SK-MEL-5 (cell line): ENCODE results near the gene ISYNA1. TPM values are rescaled to one million over a fixed set of nuclear protein-coding genes. Genes with fewer than 3 reads are reported as not detected.

Source experiments
- DNase-seq: peaks from one replicate; pipeline ENCODE4 v3.0.0-alpha.2; 2016; ENCODE audit warnings: low read depth, low spot score
- in situ Hi-C: cut with HindIII; loops from 2 replicates; pipeline ENCODE4 v1.10.0; 2016; ENCODE audit warnings: low sequenced_read_pairs, high pct_unique_total_duplicates, low pct_unique_long_range_greater_than_20kb
- small RNA-seq, 2 experiments: library from RNA; depleted of rRNA; stranded (forward); fragments of <200 nt; gene quantifications; one replicate each; pipeline ENCODE3, GENCODE V24; 2014
- total RNA-seq: library from RNA; depleted of rRNA; stranded (reverse); fragments of >200 nt; shearing (Covaris generic); gene quantifications from 2 replicates; pipeline ENCODE4 v1.2.3, GENCODE V29; 2014; rRNA removed

The ISYNA1 gene
- total RNA-seq, 1 experiment from 2014 or later: 8.3 TPM

DNA sequence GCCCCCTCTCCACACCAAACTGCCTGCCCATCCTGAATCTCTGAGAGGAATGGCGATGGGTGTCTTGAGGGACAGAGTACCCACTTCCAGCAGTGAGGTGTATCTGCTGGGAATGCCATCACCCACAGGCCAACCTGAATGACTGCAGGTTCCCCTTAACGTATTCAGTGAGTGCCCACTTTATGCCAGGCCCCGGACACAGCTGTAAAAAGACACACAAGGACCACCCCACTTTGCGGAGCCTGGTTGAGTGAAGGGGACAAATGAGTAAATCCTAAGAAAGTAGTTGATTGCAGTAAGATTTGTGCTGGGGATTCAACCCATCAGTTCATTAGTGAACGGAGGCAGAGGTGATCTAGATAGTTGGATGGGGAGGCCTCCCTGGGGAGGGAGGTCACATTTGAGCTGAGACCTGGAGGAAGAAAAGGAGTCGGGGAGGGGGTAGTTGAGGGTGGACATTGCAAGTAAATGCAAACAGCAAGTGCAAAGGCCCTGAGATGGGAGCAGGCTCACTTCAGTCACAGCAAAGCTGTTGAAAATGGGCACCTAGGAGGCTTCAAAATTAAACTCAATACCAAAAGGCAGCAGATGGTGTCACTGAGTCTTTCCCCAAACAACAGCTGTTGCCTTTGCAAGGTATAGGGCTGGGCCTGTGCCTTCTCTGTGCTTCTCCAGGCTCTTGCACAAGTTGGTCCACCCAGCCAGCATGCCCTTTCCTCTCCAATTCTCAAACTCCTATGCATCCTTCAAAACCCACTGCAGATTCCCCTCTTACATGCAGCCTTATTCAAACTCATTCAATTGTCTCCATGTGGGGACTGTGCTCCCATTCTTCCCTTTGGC is 47.6 kb downstream of the ISYNA1 start:
- no peak for DNase-seq
- in situ Hi-C loops: no loop called here

DNA sequence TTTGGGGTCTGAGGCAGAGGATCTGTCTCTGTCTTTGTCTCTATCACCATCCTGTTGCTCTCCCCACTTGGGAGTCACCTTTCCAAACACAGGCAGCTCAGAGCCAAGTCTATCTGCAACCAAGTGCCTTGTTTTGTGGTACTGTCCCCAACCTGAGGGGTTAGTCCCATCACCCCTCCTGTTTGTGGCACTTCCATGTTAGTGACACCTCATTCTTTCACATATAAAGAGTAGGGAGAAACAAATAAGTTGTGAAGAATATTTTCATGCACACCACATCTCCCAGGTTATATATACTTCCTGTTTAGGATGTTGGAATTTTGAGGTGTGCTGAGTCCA is 48.2 kb downstream of the ISYNA1 start:
- in situ Hi-C loops: no loop called here

DNA sequence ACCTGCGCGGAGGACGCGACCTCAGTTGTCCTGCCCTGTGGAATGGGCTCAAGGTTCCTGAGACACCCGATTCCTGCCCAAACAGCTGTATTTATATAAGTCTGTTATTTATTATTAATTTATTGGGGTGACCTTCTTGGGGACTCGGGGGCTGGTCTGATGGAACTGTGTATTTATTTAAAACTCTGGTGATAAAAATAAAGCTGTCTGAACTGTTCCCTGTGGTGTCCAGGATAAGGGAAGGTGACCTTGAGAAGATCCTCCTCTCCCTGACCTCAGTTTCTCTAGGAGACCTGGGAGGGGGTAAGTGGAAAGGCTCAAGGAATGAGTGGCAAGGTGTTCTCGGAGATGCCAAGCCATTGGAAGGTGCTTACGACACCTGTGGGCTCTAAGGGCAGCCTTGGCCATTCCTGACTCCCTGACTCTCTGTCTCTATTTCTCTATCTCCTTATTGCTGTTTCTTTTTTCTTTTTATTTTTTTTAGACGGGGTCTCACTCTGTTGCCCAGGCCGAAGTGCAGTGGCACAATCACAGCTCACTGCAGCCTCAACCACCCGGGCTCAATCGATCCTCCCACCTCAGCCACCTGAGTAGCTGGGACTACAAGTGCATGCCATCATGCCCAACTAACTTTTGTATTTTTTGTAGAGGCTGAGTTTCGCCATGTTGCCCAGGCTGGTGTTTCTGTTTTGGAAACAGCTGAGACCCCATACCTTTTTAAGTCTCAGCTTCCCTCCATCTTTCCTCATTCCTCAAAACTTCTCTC is 48.8 kb downstream of the ISYNA1 start:
- DNase-seq: no peak
- in situ Hi-C loops: no loop called here

More for the DNA sequence above, 48.2 kb downstream of the ISYNA1 start:
- DNase-seq: no peak

DNA sequence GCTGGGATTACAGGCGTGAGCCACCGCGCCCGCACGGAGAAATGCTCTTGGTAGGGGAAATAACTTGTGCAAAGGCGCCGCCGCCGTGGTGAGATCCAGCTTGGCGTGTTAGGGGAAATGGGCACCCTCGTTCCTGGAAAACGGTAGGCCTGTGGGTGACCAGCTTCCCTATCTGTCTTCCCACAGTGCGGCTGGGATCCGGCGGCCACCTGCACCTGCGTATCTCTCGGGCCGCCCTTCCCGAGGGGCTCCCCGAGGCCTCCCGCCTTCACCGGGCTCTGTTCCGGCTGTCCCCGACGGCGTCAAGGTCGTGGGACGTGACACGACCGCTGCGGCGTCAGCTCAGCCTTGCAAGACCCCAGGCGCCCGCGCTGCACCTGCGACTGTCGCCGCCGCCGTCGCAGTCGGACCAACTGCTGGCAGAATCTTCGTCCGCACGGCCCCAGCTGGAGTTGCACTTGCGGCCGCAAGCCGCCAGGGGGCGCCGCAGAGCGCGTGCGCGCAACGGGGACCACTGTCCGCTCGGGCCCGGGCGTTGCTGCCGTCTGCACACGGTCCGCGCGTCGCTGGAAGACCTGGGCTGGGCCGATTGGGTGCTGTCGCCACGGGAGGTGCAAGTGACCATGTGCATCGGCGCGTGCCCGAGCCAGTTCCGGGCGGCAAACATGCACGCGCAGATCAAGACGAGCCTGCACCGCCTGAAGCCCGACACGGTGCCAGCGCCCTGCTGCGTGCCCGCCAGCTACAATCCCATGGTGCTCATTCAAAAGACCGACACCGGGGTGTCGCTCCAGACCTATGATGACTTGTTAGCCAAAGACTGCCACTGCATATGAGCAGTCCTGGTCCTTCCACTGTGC is 49.6 kb downstream of the ISYNA1 start:
- in situ Hi-C loops: no loop called here

DNA sequence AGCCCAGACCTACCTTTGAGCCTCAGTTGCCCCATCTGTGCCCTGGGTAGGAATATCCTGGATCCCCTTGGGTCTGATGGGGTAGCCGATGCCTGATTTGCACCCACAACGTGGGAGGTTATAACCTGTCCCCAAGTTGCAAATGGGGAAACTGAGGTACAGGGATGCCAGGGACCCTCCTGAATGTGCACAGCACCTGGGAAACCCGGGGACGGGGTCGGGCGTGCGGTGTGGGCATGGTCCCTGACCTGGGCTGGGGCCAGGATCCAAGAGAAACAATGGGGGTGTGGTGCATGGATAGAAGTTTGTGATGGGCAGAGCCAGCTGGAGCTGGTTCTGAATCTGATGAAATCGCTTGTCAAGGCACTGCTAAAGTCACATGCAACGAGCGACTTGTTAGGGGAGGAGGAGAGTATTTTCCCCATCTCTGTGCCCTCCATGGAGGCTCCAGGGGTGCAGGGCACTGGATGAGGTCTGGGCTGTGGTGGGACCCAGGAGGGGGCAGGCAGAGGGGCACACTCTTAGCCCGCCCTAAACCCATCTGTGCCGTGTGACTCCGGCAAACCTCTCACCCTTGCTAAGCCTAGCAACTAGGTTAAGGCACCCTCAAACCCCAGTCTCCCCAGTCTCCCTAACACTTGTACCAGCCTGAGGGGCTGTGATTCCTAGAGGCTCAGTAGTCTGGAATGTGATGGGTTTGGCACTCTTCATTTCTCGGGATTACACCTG is 51.2 kb downstream of the ISYNA1 start:
- in situ Hi-C loops: no loop called here
- peak; percentile 72 for DNase-seq

More for the DNA sequence above, 49.6 kb downstream of the ISYNA1 start:
- DNase-seq: peak; percentile 67

DNA sequence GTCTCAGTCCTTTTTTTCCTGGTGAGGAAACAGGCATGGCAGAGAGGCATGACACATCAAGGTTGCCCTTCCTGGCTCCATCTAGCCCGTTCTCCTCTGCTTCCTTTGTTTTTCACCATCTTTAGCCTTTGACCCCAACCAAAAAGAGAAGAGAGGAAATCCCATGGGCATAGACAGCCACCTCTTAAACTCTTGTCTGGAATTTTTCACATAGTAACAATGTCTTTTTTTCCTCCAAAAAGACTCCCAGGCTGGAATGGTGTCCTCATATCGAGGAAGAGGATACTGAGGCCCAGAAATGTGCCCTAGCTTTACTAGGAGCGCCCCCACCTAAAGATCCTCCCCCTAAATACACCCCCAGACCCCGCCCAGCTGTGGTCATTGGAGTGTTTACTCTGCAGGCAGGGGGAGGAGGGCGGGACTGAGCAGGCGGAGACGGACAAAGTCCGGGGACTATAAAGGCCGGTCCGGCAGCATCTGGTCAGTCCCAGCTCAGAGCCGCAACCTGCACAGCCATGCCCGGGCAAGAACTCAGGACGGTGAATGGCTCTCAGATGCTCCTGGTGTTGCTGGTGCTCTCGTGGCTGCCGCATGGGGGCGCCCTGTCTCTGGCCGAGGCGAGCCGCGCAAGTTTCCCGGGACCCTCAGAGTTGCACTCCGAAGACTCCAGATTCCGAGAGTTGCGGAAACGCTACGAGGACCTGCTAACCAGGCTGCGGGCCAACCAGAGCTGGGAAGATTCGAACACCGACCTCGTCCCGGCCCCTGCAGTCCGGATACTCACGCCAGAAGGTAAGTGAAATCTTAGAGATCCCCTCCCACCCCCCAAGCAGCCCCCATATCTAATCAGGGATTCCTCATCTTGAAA is 52.0 kb downstream of the ISYNA1 start, which contains the start of gene GDF15:
Gene GDF15, plus strand, starts transcription at position 484 of the 868 bp plus-strand sequence. Its CDS starts 32 bp downstream, at position 516.
- DNase-seq: peak; percentile 95
- in situ Hi-C loops: no loop called here

DNA sequence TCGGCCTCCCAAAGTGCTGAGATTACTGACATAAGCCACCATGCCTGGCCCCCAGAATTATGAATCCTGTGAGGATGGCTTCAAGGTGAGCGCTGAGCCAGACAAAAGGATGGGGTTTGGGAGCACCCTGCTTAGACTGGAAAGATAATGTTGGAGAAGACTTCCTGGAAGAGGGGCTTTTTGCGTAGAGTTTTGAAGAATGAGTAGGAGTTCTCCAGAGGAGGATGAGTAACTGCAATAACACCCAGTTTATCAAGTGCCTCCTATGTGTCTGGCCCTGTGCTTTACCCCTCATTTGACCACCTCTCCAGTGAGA is 52.6 kb downstream of the ISYNA1 start:
- in situ Hi-C loops: no loop called here
- no peak for DNase-seq

DNA sequence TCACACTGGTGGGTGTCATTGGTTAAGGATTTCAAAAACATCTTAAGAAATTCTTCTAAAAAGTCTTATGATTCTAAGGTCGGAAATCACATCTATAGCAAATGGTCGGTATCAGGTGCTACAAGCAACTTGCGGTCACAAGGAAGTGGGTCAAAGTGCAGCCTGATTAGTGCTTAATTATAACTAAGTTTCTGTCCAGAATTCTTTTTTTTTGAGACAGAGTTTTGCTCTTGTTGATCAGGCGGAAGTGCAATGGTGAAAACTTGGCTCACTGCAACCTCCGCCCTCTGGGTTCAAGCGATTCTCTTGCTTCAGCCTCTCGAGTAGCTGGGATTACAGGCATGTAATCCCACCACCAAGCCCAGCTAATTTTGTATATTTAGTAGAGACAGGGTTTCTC is 53.2 kb downstream of the ISYNA1 start:
- no peak for DNase-seq
- in situ Hi-C loops: no loop called here

Small RNA genes within 50 kb of the gene (small RNA-seq; reads per million reads assigned to genes)
- 0 to 0.05 reads per million in 2 experiments for gene MIR3189

Other genes with a start within 250 kb of the ISYNA1 start
- 17.4 and 18.0 TPM in 2 replicates for gene MPV17L2, start 244.9 kb downstream of the ISYNA1 start, total RNA-seq
- gene RAB3A, start 234.1 kb downstream of the ISYNA1 start, total RNA-seq: 2.5 and 7.9 TPM in 2 replicates
- gene PDE4C, start 211.7 kb downstream of the ISYNA1 start, total RNA-seq: 0.26 TPM in 1 of 2 replicates, not detected in the other
- gene IQCN, start 163.7 kb downstream of the ISYNA1 start, total RNA-seq: 0.08 TPM in 1 of 2 replicates, not detected in the other
- gene JUND, start 156.5 kb downstream of the ISYNA1 start, total RNA-seq: 21.7 and 29.2 TPM in 2 replicates
- gene LSM4, start 115.1 kb downstream of the ISYNA1 start, total RNA-seq: 221 and 250 TPM in 2 replicates
- 8.1 and 10.5 TPM in 2 replicates for gene PGPEP1, start 97.5 kb downstream of the ISYNA1 start, total RNA-seq
- 873 and 1,003 TPM in 2 replicates for gene GDF15, start 52.0 kb downstream of the ISYNA1 start, total RNA-seq
- gene LRRC25, start 40.5 kb downstream of the ISYNA1 start, total RNA-seq: not detected in 2 replicates
- gene SSBP4, start 18.7 kb downstream of the ISYNA1 start, total RNA-seq: 18.9 and 25.7 TPM in 2 replicates
- gene ELL, start 83.9 kb upstream of the ISYNA1 start, total RNA-seq: 4.0 and 4.7 TPM in 2 replicates
- 151 and 174 TPM in 2 replicates for gene FKBP8, start 105.4 kb upstream of the ISYNA1 start, total RNA-seq
- 70.6 and 74.1 TPM in 2 replicates for gene KXD1, start 119.7 kb upstream of the ISYNA1 start, total RNA-seq
- 1,284 and 1,363 TPM in 2 replicates for gene UBA52, start 133.7 kb upstream of the ISYNA1 start, total RNA-seq
- 25.0 and 28.8 TPM in 2 replicates for gene REX1BD, start 150.7 kb upstream of the ISYNA1 start, total RNA-seq
- 0.32 and 2.6 TPM in 2 replicates for gene CRLF1, start 168.7 kb upstream of the ISYNA1 start, total RNA-seq
- gene TMEM59L, start 174.7 kb upstream of the ISYNA1 start, total RNA-seq: 0.08 TPM in 1 of 2 replicates, not detected in the other
- 0.77 and 1.3 TPM in 2 replicates for gene KLHL26, start 198.9 kb upstream of the ISYNA1 start, total RNA-seq
- gene CRTC1, start 245.5 kb upstream of the ISYNA1 start, total RNA-seq: 0.95 and 1.2 TPM in 2 replicates